DMS153 (cell line): Measurements from ENCODE around the gene MRPL50.

Source experiments
- DNase-seq: peaks from one replicate; lab custom pipeline; 2025; lab: John Stamatoyannopoulos, UW

The MRPL50 gene

GRCh38 chr9:101375546-101375945, 22.9 kb downstream of the MRPL50 start:
- DNase-seq = no peak

- no peak for DNase-seq
These were observed 25.9 kb downstream of the MRPL50 start for GRCh38 chr9:101372327-101373118.

- no peak for DNase-seq
These were observed 26.6 kb downstream of the MRPL50 start for GRCh38 chr9:101371813-101372212.

- DNase-seq = no peak
These were observed 28.4 kb downstream of the MRPL50 start for GRCh38 chr9:101369884-101370531.

GRCh38 chr9:101369286-101369685, 29.1 kb downstream of the MRPL50 start:
- DNase-seq = no peak

- DNase-seq = no peak
These were observed 31.1 kb downstream of the MRPL50 start for GRCh38 chr9:101367323-101367722.

GRCh38 chr9:101366038-101366756, 32.2 kb downstream of the MRPL50 start:
- DNase-seq = no peak

GRCh38 chr9:101365181-101365580, 33.2 kb downstream of the MRPL50 start:
- DNase-seq = no peak

- DNase-seq = no peak
These were observed 36.0 kb downstream of the MRPL50 start for GRCh38 chr9:101362450-101362849.

GRCh38 chr9:101360647-101361046, 37.8 kb downstream of the MRPL50 start:
- DNase-seq = no peak

- no peak for DNase-seq
These were observed 38.7 kb downstream of the MRPL50 start for GRCh38 chr9:101359679-101360078.

GRCh38 chr9:101356619-101357018, 41.8 kb downstream of the MRPL50 start:
- no peak for DNase-seq

GRCh38 chr9:101354765-101355708, 43.4 kb downstream of the MRPL50 start:
- DNase-seq = no peak

- no peak for DNase-seq
These were observed 44.2 kb downstream of the MRPL50 start for GRCh38 chr9:101354143-101354764.

- no peak for DNase-seq
These were observed 44.7 kb downstream of the MRPL50 start for GRCh38 chr9:101353683-101354082.

GRCh38 chr9:101352892-101353463, 45.4 kb downstream of the MRPL50 start:
- no peak for DNase-seq

GRCh38 chr9:101350285-101350684, 48.1 kb downstream of the MRPL50 start:
- DNase-seq = no peak

- no peak for DNase-seq
These were observed 55.8 kb downstream of the MRPL50 start for GRCh38 chr9:101342595-101342994.

GRCh38 chr9:101341958-101342357, 56.5 kb downstream of the MRPL50 start:
- DNase-seq = no peak
